ENCODE data around the gene PYGO2. TPM values are rescaled to one million over a fixed set of nuclear protein-coding genes. Genes with fewer than 3 reads are reported as not detected.
"Not testable (repeated sequence)": the region's sequence is repeated elsewhere in the genome, so short reads cannot be mapped to it uniquely, and the experiment has no call there.

PYGO2 gene
- polyA plus RNA-seq, 3 donors from 2014 or later, result 15.0 to 39.1 (median 15.4) TPM

GRCh38 chr1:154908129-154908528, 53.5 kb downstream of the PYGO2 start:
- not testable (repeated sequence) for DNase-seq; H3K4me1 Mint-ChIP-seq; H3K36me3 Mint-ChIP-seq; H3K4me3 Mint-ChIP-seq; H3K27ac Mint-ChIP-seq; H3K27me3 Mint-ChIP-seq (ENCODE audit: low read depth in 3 of 3); H3K9me3 Mint-ChIP-seq

Other genes with a start within 250 kb of the PYGO2 start
- not detected for gene KCNN3, start 91.5 kb downstream of the PYGO2 start, polyA plus RNA-seq
- gene PMVK, start 25.1 kb downstream of the PYGO2 start, polyA plus RNA-seq, result 10 to 100 TPM; 52.5 to 53.8 (median 53.6) TPM
- 100 to 1,000 TPM in 1 of 3 donors, 10 to 100 TPM in 2; 45.1 to 117 (median 94.6) TPM for gene PBXIP1, start 5.7 kb downstream of the PYGO2 start, polyA plus RNA-seq
- gene SHC1, start 9.0 kb upstream of the PYGO2 start, polyA plus RNA-seq, result 10 to 100 TPM; 32.3 to 49.4 (median 42.5) TPM
- gene CKS1B, start 12.9 kb upstream of the PYGO2 start, polyA plus RNA-seq, result 10 to 100 TPM; 59.5 to 82.7 (median 67.5) TPM
- gene FLAD1, start 21.6 kb upstream of the PYGO2 start, polyA plus RNA-seq, result 10 to 100 TPM; 40.9 to 99.7 (median 41.7) TPM
- not detected for gene LENEP, start 31.8 kb upstream of the PYGO2 start, polyA plus RNA-seq
- gene ZBTB7B, start 41.0 kb upstream of the PYGO2 start, polyA plus RNA-seq, result 1 to 10 TPM in 2 of 3 donors, under 1 TPM in 1; 0.96 to 3.3 (median 1.8) TPM
- not detected for gene DCST2, start 72.0 kb upstream of the PYGO2 start, polyA plus RNA-seq
- gene DCST1, start 72.0 kb upstream of the PYGO2 start, polyA plus RNA-seq, result not detected
- 10 to 100 TPM; 10.4 to 27.1 (median 24.3) TPM for gene ADAM15, start 89.5 kb upstream of the PYGO2 start, polyA plus RNA-seq
- gene EFNA4, start 102.0 kb upstream of the PYGO2 start, polyA plus RNA-seq, result 1 to 10 TPM; 1.1 to 3.0 (median 2.6) TPM
- 1 to 10 TPM in 1 of 3 donors, under 1 TPM in 2; 0.70 to 2.3 (median 0.94) TPM for gene EFNA3, start 117.1 kb upstream of the PYGO2 start, polyA plus RNA-seq
- gene EFNA1, start 166.1 kb upstream of the PYGO2 start, polyA plus RNA-seq, result 1 to 10 TPM in 2 of 3 donors, under 1 TPM in 1; 0.64 to 4.0 (median 1.1) TPM
- gene SLC50A1, start 174.1 kb upstream of the PYGO2 start, polyA plus RNA-seq, result 100 to 1,000 TPM in 1 of 3 donors, 10 to 100 TPM in 2; 59.5 to 120 (median 93.0) TPM
- gene DPM3, start 178.7 kb upstream of the PYGO2 start, polyA plus RNA-seq, result 100 to 1,000 TPM; 103 to 274 (median 126) TPM
- gene KRTCAP2, start 211.5 kb upstream of the PYGO2 start, polyA plus RNA-seq, result 100 to 1,000 TPM; 396 to 465 (median 435) TPM
- under 1 TPM in 1 of 3 donors, not detected in 2; 0.43 TPM for gene TRIM46, start 212.1 kb upstream of the PYGO2 start, polyA plus RNA-seq
- gene THBS3, start 246.1 kb upstream of the PYGO2 start, polyA plus RNA-seq, result 1 to 10 TPM in 2 of 3 donors, not detected in 1; 1.3 to 1.8 TPM
- 10 to 100 TPM; 51.1 to 62.6 (median 55.1) TPM for gene MTX1, start 246.9 kb upstream of the PYGO2 start, polyA plus RNA-seq

Measured in immature natural killer cell (primary cell).